Prostate gland (tissue), 2 donors: ENCODE measurements around the gene BCL7B.

Source experiments
- CTCF ChIP-seq, 4 experiments: fragments of 200-600 bp in 2 of 4; fragments of 450-650 bp in 2 of 4; sonication (generic) in 2 of 4; IDR thresholded peaks; 1 replicate in 3 of 4; 2 replicates in 1 of 4; pipeline ENCODE4 v1.5.1; 2016 to 2019; ENCODE audit warnings: antibody characterized with exemption in 4 of 4, mild to moderate bottlenecking in 2 of 4, moderate library complexity in 2 of 4
- POLR2AphosphoS5 ChIP-seq: sonication (generic); formaldehyde crosslinking; IDR thresholded peaks from one replicate; pipeline ENCODE4 v1.6.1; 2017; ENCODE audit warnings: antibody characterized with exemption

GRCh38 chr7:73522105-73522872 lies 35.2 kb downstream of the BCL7B start, which contains the start of gene BAZ1B:
- TF ChIP-seq CTCF (IDR thresholded peaks at IDR 0.05) (peak in 2 of 4 experiments; percentile 18 to 33), POLR2AphosphoS5 (peak; percentile 88)
